HG03469 (cell line): ENCODE data around the gene SYT17.
"Not testable (repeated sequence)": the region's sequence is repeated elsewhere in the genome, so short reads cannot be mapped to it uniquely, and the experiment has no call there.

Experiments
- ATAC-seq: cut with Tn5 transposase; IDR thresholded peaks from one replicate; pipeline ENCODE4 v1.9.1; 2021; ENCODE audit warnings: mild to moderate bottlenecking, moderate library complexity, moderate number of reproducible peaks; ENCODE audit not compliant: unreplicated experiment

The SYT17 gene

DNA sequence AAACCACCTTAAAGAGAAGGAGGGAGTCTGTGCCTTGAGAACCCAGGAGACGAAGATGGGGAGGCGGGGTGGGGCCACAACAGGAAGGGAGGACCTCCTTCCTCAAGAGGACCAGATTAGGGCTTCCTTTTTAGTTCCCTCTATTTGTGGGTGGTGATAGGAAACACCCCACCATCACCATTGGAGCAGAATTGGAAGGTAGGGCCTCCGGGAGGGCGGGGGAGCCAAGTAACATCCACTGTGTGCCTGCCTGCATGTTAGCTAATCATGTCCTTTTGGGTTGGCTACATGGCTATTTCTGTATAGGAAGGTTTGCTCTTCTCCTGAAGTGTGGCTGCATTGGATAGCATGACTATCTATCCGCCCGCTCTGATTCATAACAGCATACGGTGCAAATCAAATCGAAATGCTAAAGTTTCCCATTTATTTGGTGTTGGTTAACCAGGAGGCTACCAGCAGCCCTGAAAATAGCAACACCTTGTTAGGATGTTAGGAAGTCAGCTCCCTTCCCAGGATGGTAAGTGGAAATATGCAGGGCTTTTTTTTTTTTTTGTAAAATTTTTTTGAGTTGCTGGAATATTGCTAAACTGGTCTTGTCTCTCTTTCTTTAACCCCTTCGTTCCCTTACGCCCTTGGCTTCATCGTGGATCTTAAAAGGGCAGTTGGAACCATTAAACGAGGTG is 4.2 kb downstream of the SYT17 start:
- ATAC-seq, result no peak

DNA sequence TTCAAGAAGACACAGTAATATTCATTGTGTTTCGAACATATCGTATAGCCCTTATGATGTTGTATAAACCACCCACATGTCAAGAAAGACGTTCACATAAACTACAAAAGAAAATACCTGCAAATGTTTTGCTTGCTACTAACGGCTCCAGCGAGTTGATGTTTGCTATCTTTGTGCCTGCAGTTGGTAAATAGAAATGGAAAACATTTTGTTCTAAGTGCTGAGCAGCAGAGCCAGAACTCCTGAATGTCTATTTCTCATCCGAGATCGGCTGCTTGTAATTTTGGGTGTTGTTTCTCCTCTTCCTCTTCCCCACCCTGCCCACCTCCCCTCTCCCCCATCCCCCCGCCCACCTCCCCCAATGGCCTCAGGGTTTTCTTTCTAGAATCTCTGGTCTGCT is 5.0 kb downstream of the SYT17 start:
- ATAC-seq, result no peak

DNA sequence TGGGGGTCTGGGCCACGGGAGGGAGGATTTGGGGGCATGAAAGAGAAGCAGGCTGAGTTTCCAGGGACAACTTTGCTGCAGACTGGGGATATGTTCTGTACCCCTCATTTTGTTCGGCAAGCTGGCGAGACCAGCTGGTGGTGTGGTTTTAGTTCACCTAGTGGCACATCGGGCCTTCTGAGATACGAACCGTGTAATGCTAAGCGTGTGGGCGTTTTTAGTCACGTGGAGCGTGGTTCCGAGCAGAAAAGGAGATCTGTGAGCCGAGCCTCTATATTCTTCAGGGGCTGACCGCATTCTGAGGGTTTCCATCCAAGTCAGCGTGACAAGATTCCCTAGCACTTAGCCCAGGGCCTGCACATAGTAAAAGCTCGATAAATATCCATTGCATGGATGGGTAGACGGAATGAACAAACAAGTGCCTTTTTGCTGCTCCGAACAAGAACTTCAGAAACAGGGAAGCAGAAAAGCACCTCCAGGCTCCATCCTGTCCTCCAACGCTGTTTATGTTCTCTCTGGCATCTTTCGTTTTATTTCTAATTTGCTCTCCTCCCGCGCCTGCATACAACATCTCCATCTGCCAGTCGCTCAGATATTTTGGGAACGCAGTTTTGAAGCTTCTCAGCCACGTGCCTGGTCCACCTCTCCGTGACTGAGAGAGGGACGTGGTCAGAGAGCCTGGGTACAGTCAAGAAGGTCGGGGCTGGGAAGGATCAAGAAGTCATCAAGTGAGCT is 5.8 kb downstream of the SYT17 start:
- no peak for ATAC-seq

- ATAC-seq, result no peak
These were observed 6.4 kb downstream of the SYT17 start for GRCh38 chr16:19174478-19174877.

DNA sequence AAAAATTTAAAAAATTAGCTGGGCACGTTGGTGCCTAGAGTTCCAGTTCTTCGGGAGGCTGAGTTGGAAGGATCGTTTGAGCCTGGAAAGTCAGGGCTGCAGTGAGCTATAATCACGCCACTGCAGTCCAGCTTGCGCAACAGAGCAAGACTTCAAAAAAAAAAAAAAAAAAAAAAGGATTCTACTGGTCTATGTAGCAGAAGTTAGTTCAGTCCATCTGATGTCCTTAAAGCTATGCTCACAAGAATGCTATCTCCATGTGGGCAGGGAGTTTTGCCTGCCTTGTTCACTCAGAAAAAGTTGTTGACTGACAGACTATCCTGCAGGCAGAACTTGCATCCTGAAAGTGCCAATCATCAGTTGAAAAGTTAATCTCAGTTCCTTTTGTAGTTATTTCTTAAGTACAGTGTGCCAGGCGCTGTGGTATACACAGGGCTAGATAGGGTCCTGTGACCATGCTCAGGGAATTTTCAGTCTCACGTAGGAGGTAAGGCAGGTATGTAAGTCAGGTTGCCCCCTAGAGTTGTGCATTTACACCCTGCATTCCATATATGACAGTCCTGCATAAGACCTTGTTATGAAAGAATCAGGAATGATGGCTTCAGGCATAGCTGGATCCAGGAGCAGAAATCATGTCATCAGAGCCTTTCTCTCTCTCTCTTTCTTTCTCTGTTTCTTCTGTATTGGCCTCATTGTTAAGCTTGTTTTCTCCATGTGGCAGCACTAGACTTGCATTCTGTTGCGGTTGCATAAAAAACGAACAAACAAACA is 7.6 kb downstream of the SYT17 start:
- ATAC-seq, result no peak

GRCh38 chr16:19177111-19177739 is 9.2 kb downstream of the SYT17 start:
- ATAC-seq, result no peak

- ATAC-seq, result no peak
These were observed 11.8 kb downstream of the SYT17 start for GRCh38 chr16:19179546-19180490.

DNA sequence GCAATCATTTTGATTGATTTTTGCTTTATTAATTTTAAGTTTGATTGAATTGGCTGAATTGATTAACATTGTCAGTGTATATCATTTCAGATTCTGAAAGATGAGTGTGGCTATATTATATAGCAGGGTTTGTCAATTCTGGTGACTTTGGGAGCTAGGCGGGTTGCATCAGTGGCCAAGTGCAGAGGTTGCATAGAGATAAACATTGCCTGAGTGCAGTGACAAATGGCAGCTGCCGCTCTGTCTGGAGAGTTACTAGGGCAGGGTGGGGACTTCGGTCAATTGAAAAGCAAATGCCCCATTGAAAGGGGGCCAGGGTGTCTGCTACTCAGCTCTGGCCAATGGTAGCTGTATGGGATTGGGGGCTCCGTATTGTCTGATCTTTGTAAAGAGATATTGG is 12.7 kb downstream of the SYT17 start:
- ATAC-seq, result no peak

DNA sequence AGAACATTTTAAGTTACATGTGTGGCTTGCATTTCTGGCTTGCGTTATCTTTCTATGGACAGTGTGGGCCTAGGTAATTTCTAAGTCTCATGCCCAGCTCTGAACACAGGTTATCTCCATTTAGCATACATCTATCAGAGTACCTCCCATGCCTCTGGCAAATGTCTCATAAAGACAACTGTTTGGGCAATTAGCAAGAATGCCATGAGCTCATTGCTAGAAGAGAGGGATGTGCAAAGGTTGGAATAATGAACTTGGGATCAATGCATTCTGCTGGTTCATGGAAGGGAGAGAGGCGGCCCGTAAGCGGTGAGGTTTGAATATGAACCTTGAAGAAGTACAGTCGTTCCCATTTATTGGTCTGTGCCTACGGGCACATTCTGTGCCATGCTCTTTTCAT is 14.4 kb downstream of the SYT17 start:
- no peak for ATAC-seq

GRCh38 chr16:19183187-19183586 is 15.1 kb downstream of the SYT17 start:
- ATAC-seq, result no peak

DNA sequence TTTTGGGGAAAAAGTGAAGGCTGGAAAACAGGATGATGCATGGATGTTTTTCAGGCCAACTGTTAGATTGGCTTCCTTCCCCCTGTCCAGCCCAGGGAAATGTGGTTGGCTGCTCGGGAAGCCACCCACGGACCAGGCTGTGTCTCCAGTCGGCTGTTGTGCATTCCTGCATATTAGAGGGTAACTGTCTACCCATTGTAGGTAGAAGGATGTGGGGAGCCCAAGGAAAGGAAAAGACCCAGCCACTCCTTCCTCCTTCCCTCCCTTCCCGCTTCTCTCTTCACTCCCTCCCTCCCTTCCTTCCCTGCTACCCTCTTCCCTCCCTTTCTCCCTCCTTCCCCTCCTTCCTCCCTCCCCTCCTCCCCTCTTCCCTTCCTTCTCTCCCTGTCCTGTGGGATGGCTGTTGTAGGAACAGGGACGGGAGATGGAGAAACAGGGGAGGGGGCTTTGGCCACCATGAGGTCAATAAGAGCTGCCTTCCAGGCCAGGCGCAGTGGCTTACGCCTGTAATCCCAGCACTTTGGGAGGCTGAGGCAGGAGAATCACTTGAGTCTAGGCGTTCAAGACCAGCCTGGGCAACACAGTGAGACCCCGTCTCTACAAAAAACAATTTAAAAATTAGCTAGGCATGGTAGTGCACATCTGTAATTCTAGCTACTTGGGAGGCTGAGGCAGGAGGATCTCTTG is 16.9 kb downstream of the SYT17 start:
- ATAC-seq, result no peak

DNA sequence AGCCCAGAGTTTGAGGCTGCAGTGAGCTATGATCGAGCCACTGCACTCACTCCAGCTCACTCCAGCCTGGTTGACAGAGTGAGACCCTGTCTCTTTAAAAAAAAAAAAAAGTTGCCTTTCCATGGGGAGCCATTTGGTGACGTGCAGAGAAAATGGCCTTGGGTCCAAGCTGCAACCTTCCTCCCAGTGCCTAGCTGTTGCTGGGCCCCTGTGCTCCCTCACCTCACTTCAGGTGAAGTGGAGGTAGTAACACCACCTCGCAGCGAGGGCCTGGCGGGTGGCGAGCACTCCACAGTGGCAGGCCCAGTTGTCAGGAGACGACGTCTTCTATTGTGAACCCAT is 17.4 kb downstream of the SYT17 start:
- no peak for ATAC-seq

GRCh38 chr16:19186408-19186807 is 18.4 kb downstream of the SYT17 start:
- no peak for ATAC-seq

DNA sequence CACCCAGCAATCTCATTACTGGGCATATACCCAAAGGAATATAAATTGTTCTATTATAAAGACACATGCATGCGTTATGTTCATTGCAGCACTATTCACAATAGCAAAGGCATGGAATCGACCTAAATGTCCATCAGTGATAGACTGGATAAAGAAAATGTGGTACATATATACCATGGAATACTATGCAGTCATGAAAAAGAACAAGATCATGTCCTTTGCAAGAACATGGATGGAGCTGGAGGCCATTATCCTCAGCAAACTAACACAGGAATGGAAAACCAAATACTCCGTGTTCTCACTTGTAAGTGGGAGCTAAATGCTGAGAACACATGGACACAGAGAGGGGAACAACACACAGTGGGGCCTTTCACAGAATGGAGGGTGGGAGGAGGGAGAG is 19.9 kb downstream of the SYT17 start:
- ATAC-seq, result not testable (repeated sequence)

DNA sequence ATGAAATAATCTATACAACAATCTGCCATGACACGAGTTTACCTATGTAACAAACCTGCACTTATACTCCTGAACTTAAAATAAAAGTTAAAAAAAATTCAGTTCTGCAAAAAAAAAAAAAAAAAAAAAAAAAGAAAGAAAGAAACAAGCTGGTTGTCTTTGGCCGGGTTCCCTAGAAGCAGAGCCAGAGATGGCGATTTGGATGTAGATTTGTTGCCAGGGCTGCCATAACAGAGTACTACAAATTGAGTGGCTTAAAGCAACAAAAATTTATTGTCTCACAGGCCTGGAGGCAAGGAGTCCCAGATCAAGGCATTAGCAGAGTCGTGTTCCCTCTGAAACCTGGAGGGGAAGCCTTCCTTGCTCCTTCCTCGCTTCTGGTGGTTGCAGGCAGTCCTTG is 20.4 kb downstream of the SYT17 start:
- no peak for ATAC-seq

DNA sequence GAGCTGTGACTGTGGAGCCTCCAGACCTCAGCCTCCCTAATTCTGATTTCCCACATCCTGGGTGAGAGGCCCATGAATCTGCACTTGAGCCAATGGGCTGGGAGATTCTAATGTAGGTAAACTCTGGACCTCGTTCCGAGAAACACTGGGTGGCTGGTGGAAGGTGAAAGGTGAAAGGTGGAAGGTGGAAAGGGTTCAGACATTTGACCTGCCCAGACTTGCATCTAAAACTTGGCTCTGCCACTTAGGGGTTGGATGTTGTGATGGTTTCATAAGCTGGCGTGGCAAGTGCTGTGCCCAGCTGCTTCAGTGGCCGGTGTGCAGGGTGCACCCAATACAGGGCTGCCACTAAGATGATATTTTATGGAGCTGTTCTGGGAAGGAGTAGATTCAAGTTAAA is 24.8 kb downstream of the SYT17 start:
- ATAC-seq, result no peak

GRCh38 chr16:19196871-19197270 is 28.8 kb downstream of the SYT17 start:
- no peak for ATAC-seq

- ATAC-seq, result no peak
These were observed 35.4 kb downstream of the SYT17 start for GRCh38 chr16:19203374-19203966.

GRCh38 chr16:19210280-19210924 is 42.4 kb downstream of the SYT17 start:
- peak; percentile 71 for ATAC-seq
